HG02642 (cell line): Measurements from ENCODE around the gene PER1.
"Not testable (repeated sequence)": the region's sequence is repeated elsewhere in the genome, so short reads cannot be mapped to it uniquely, and the experiment has no call there.

Experiments used
- ATAC-seq: cut with Tn5 transposase; IDR thresholded peaks from one replicate; pipeline ENCODE4 v1.9.1; 2021; ENCODE audit warnings: mild to moderate bottlenecking; ENCODE audit not compliant: unreplicated experiment, poor library complexity

PER1 gene

GRCh38 chr17:8170186-8170585 is 18.0 kb upstream of the PER1 start:
- ATAC-seq: not testable (repeated sequence)

DNA sequence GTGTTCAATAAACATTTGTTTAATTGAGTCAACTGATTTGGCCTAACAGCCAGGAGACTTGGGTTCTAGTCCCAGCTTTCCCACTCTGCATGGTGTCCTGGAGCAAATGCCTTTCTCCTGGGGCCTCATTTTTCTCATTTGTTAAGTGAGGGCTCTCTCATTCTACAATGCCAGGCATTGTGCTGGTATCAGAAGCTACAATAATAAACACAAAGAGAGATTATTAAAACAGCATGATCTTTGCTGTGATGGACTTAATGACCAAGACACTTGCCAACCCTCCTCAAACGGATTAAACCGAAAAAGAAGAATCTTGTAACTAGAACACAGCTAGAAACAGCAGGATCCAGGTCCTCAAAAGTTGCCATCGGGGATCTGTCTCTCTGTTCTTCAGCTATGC is 15.3 kb upstream of the PER1 start:
- no peak for ATAC-seq

GRCh38 chr17:8166731-8167130 is 14.5 kb upstream of the PER1 start:
- ATAC-seq: no peak

GRCh38 chr17:8164815-8165131 is 12.6 kb upstream of the PER1 start:
- ATAC-seq: no peak

- ATAC-seq: no peak
These were observed 12.0 kb upstream of the PER1 start for GRCh38 chr17:8163978-8164814.

DNA sequence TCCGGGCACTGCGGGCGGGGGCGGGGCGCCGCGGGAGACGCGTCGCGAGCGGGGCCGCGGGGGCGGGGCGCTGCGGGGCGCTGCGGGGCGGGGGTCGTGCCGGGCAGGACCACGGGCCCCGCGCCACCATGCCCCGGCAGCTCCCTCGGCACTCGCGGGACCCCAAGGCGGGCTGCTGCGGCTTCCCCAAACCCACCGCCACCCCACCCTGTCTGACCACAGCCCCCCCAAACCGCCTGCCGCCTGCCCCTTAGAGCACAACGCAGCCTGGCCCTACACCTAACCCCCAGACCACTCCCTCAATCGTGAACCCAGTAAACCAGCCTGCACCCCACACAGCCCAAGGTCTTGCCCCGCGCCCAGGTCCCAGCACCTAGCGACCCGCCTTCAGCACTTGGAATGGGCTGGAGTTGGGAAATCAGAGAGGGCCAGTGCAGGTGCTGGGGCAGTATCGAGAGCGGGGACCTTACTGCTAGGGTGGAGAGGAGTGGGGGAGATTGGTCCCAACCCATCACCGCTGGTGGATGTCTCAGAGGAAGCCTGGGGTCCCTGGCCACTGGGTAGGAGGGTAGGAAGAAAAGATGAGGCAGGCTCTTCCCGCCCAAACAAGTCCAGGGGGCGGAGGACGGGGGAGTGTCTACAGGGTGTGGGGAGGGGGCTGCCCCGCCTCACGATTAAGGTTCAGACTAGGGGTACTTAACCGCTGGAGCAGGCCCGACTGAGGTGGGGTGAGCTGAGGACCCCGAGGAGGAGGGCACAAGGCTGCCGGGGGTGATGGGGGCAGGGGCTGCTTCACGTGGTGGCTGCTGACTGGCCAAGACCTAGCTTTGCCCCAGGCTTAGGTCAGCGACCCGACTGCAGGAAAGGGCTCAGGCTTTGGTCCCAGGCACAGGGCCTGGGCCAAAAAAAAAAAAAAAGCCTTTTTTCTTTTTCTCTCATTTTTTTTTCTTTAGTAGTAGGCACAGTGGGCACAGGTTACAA is 11.1 kb upstream of the PER1 start:
- no peak for ATAC-seq

DNA sequence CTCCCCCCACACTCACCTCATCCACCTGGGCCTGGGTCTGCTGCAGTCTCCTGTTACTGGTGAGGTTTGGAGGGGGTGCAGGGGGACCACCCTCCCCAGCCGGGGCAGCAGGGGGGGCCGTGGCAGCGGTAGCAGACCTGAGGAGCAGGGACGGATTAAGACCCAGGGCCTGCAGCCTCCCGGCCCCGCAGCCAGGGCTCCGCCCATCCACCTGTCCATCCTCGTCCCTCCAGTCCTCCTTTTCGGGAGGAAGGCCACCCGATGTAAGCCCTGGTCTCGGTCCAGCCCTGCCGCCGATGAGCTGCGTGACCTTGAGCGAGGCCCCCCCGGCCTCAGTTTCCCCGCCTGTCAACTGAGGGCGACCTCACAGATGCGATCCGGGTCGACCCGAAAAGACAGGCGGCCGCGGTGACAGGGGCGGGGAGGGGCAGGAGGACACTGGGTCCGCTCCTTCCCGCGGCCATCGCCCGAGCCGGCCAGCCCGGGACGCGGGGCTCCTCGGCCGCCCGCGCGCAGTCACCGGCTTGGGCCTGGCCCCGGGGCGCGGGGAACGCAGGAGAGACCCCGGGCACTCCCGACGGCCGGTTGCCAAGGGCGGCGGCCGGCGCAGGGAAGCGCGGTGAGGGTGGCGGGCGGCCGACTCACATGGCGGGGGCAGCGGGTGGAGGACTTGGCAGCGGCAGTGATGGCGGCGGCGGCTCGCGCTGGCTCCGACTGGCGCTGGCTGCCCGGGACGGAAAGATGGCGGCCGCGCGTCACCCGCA is 10.2 kb upstream of the PER1 start, which contains the start of gene VAMP2:
VAMP2 (minus strand) TSS at position 716 of the 764 bp plus-strand sequence; CDS start at position 647, 69 bp downstream.
- ATAC-seq: peak; percentile 60

GRCh38 chr17:8161289-8162232 is 9.4 kb upstream of the PER1 start:
- ATAC-seq: no peak

DNA sequence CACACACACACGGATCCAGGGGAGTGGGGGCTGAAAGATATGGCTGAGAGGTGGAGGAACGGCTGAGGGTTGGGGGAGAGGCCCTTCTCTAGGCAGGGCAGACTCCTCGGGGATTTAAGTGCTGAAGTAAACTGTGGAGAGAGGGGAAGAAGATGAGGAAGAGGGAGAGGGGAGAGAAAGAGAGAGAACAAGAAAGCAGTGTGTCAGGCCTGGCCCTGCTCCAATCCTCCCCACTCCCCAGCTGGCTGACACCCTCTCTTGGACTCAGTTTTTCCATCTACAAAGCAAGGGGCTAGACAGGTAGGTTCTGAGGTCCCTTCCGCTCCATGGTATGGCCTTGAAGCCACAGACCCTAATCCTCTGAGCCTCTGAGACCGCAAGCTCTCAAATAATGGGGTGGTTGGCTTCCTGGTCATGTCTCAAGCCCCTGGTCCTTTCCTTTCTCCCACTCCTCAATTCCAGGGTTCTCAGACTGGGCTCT is 8.6 kb upstream of the PER1 start:
- no peak for ATAC-seq

GRCh38 chr17:8160224-8160577 is 8.0 kb upstream of the PER1 start:
- ATAC-seq: no peak

DNA sequence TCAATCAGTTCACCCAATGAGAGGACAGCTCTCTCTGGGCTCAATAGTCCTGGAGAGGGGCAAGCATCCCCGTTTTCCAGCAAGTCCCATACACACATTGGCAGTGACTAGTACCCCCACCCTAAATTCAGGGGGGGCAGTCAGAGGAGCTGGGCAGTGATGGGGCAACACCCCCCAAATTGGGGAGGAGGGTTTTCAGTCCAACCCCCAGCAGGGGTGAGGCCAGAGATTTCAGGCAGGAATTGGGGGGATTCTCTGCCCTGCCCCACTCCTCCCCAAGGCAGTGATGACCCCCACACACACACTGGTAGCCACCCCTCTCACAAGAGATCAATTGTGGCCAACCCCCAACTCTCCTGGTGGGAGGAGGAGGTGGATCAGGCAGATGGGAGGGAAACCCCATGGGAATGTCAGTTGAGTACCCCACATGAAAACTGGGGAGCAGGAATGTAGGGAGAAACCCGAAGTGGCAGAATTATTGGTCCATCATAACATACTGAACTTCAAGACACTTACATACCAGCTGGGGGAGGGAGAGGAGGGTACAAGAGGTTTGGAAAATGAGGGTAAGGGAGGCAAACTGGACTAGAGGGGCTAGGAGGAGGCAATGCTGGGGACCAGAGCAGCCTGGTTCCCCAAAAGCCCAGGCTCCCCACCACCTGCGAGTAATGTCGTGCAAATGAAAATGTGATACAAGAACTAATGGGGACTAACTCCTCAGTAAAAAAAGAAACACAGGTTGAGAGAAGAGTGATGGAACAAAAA is 7.4 kb upstream of the PER1 start:
- no peak for ATAC-seq

GRCh38 chr17:8159032-8159400 is 6.8 kb upstream of the PER1 start:
- ATAC-seq: no peak

GRCh38 chr17:8158267-8159031 is 6.2 kb upstream of the PER1 start:
- ATAC-seq: no peak

- ATAC-seq: peak; percentile 81
These were observed 4.2 kb upstream of the PER1 start for GRCh38 chr17:8156246-8156992.

- no peak for ATAC-seq
These were observed 3.7 kb upstream of the PER1 start for GRCh38 chr17:8155996-8156245.

GRCh38 chr17:8155231-8155995 is 3.2 kb upstream of the PER1 start:
- no peak for ATAC-seq

DNA sequence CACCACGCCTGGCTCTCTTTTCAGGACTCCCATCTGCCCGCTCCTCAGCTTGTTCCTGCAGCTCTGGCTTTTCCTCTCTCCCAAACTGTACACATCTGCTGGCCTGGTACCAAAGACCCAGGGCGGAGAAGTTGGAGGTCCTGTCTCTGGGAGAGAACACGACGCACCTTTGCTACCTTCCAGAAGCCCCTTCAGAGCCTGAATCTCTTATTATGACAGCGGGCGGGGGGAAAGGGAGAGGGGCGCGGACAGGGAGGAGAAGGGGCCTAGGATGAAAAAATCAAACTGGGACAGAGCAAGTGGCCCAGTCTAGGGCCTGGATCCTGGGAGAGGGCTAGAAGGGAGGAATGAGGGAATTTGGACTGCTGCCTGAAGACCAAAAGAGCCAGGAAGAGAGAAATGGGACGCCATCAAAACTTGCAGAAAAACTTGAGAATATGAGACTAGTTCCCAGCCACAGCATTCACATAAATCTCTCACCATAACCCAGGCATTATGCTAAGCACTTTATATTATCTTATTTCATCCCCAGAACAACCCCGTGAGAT is 2.5 kb upstream of the PER1 start:
- no peak for ATAC-seq
